Measurements from ENCODE around the gene DDX51.

- TF ChIP-seq, protein P1, sequence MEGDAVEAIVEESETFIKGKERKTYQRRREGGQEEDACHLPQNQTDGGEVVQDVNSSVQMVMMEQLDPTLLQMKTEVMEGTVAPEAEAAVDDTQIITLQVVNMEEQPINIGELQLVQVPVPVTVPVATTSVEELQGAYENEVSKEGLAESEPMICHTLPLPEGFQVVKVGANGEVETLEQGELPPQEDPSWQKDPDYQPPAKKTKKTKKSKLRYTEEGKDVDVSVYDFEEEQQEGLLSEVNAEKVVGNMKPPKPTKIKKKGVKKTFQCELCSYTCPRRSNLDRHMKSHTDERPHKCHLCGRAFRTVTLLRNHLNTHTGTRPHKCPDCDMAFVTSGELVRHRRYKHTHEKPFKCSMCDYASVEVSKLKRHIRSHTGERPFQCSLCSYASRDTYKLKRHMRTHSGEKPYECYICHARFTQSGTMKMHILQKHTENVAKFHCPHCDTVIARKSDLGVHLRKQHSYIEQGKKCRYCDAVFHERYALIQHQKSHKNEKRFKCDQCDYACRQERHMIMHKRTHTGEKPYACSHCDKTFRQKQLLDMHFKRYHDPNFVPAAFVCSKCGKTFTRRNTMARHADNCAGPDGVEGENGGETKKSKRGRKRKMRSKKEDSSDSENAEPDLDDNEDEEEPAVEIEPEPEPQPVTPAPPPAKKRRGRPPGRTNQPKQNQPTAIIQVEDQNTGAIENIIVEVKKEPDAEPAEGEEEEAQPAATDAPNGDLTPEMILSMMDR (IDR thresholded peaks at IDR 0.05), result no peak
- no peak for TF ChIP-seq ZFX (IDR thresholded peaks at IDR 0.05; ENCODE audit: borderline replicate concordance)
These were observed 3.6 kb upstream of the DDX51 start for GRCh38 chr12:132147423-132148367.

Data from 22Rv1 (cell line).